ENCODE results near the gene GSS. TPM values are rescaled to one million over a fixed set of nuclear protein-coding genes. Genes with fewer than 3 reads are reported as not detected.

Gene GSS
- total and polyA plus RNA-seq, 4 donors = 32.6 to 52.7 (median 47.9) TPM

GRCh38 chr20:34992751-34993417, 37.3 kb upstream of the GSS start:
- Histone ChIP-seq H3K4me3 (no peak overlapping the region), H3K9ac (ENCODE audit: insufficient read depth in 1 of 2, low read length in 2 of 2) (no peak overlapping the region), H3K27me3 (ENCODE audit: control insufficient read depth in 3 of 3, insufficient read depth in 3 of 3, low read length in 2 of 3) (no peaks in the 10 kb centered on the region), H3K36me3 (ENCODE audit: control insufficient read depth in 4 of 4, insufficient read depth in 4 of 4, low read length in 4 of 4) (peaks cover 5 to 38% (median 14%) of the 10 kb centered on the region in 4 donors), H3K4me1 (ENCODE audit: control insufficient read depth in 5 of 5, insufficient read depth in 5 of 5, low read length in 5 of 5) (peaks cover 0 to 6% (median 2%) of the 10 kb centered on the region in 5 donors), H3K9me3 (ENCODE audit: control insufficient read depth in 4 of 4, insufficient read depth in 3 of 4, low read length in 3 of 4) (no peaks in the 10 kb centered on the region), H3K27ac (ENCODE audit: low read depth in 1 of 2, low read length in 1 of 2) (peak overlapping the region in 1 of 2 donors; percentile 71)
- no peak for DNase-seq
- TF ChIP-seq, protein P1, sequence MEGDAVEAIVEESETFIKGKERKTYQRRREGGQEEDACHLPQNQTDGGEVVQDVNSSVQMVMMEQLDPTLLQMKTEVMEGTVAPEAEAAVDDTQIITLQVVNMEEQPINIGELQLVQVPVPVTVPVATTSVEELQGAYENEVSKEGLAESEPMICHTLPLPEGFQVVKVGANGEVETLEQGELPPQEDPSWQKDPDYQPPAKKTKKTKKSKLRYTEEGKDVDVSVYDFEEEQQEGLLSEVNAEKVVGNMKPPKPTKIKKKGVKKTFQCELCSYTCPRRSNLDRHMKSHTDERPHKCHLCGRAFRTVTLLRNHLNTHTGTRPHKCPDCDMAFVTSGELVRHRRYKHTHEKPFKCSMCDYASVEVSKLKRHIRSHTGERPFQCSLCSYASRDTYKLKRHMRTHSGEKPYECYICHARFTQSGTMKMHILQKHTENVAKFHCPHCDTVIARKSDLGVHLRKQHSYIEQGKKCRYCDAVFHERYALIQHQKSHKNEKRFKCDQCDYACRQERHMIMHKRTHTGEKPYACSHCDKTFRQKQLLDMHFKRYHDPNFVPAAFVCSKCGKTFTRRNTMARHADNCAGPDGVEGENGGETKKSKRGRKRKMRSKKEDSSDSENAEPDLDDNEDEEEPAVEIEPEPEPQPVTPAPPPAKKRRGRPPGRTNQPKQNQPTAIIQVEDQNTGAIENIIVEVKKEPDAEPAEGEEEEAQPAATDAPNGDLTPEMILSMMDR (IDR thresholded peaks at IDR 0.05; ENCODE audit: control extremely low read depth, extremely low read depth) = no peak
- WGBS, 2 donors = 95 to 96% methylated on average over 20 of the region's 20 CpGs
- ATAC-seq (ENCODE audit: insufficient read depth, low FRiP score) = no peak

DNA sequence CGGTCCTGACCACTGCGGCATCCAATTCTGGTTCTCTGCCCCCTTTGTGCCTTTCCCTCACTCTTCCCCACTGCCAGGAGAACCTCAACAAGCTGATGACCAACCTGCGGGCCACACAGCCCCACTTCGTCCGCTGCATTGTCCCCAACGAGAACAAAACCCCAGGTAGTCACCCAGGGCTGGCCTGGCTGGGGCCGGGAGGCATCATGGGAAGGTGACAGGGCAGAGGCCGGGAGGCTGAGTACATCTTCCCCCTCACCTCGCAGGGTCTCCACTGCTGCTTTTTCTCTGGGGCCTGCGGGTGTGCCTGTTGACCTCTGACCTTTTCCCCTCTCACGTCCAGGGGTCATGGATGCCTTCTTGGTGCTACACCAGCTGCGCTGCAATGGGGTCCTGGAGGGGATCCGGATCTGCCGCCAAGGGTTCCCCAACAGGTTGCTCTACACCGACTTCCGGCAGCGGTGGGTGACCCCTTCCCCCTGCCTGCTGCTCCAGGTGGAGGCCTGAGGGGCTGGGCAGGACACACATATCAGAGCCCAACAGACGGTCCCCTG, 35.1 kb upstream of the GSS start:
- WGBS, 2 donors = 88 to 89% methylated on average over 18 of the region's 18 CpGs
- H3K9ac ChIP-seq (ENCODE audit: insufficient read depth in 1 of 2, low read length in 2 of 2) = no peak overlapping the region
- DNase-seq = no peak

GRCh38 chr20:34990231-34990630, 34.6 kb upstream of the GSS start:
- H3K9me3 ChIP-seq (ENCODE audit: control insufficient read depth in 4 of 4, insufficient read depth in 3 of 4, low read length in 3 of 4) = no peaks in the 10 kb centered on the region
- peaks cover 0 to 8% (median 0%) of the 10 kb centered on the region in 5 donors for H3K4me1 ChIP-seq (ENCODE audit: control insufficient read depth in 5 of 5, insufficient read depth in 5 of 5, low read length in 5 of 5)
- no peak overlapping the region for H3K4me3 ChIP-seq
- ATAC-seq (ENCODE audit: insufficient read depth, low FRiP score) = no peak
- H3K36me3 ChIP-seq (ENCODE audit: control insufficient read depth in 4 of 4, insufficient read depth in 4 of 4, low read length in 4 of 4) = peaks cover under 1 to 15% (median 6%) of the 10 kb centered on the region in 4 donors
- TF ChIP-seq, protein P1 (IDR thresholded peaks at IDR 0.05; ENCODE audit: control extremely low read depth, extremely low read depth) = no peak
- no peak overlapping the region for H3K27ac ChIP-seq (ENCODE audit: low read depth in 1 of 2, low read length in 1 of 2)
- 73 to 78% methylated on average over 11 of the region's 11 CpGs for WGBS, 2 donors
- no peak overlapping the region for H3K9ac ChIP-seq (ENCODE audit: insufficient read depth in 1 of 2, low read length in 2 of 2)
- DNase-seq = no peak
- H3K27me3 ChIP-seq (ENCODE audit: control insufficient read depth in 3 of 3, insufficient read depth in 3 of 3, low read length in 2 of 3) = peaks cover 0 to 4% (median 0%) of the 10 kb centered on the region in 3 donors

More for the DNA sequence above, 35.1 kb upstream of the GSS start:
- H3K36me3 ChIP-seq (ENCODE audit: control insufficient read depth in 4 of 4, insufficient read depth in 4 of 4, low read length in 4 of 4) = peaks cover 2 to 20% (median 9%) of the 10 kb centered on the region in 4 donors
- no peak overlapping the region for H3K27ac ChIP-seq (ENCODE audit: low read depth in 1 of 2, low read length in 1 of 2)
- peaks cover 0 to 4% (median 0%) of the 10 kb centered on the region in 3 donors for H3K27me3 ChIP-seq (ENCODE audit: control insufficient read depth in 3 of 3, insufficient read depth in 3 of 3, low read length in 2 of 3)
- TF ChIP-seq, protein P1 (IDR thresholded peaks at IDR 0.05; ENCODE audit: control extremely low read depth, extremely low read depth) = no peak
- ATAC-seq (ENCODE audit: insufficient read depth, low FRiP score) = no peak
- no peaks in the 10 kb centered on the region for H3K9me3 ChIP-seq (ENCODE audit: control insufficient read depth in 4 of 4, insufficient read depth in 3 of 4, low read length in 3 of 4)
- H3K4me3 ChIP-seq = no peak overlapping the region
- peaks cover 0 to 8% (median 0%) of the 10 kb centered on the region in 5 donors for H3K4me1 ChIP-seq (ENCODE audit: control insufficient read depth in 5 of 5, insufficient read depth in 5 of 5, low read length in 5 of 5)

Data from lung (tissue), 12 donors.